Urinary bladder (tissue), 4 donors: ENCODE measurements around the gene RACGAP1. TPM values are rescaled to one million over a fixed set of nuclear protein-coding genes. Genes with fewer than 3 reads are reported as not detected.

ENCODE experiments used
- DNase-seq: peaks from one replicate; pipeline ENCODE4 v3.0.0-alpha.2; 2015; ENCODE audit errors: extremely low spot score
- H3K27ac ChIP-seq: one replicate; pipeline ENCODE4 v1.5.1; 2013; ENCODE audit warnings: low read depth, mild to moderate bottlenecking, moderate library complexity
- H3K36me3 ChIP-seq: one replicate; pipeline ENCODE4 v1.6.1; 2013; ENCODE audit warnings: mild to moderate bottlenecking, moderate library complexity; ENCODE audit not compliant: insufficient read depth
- H3K4me1 ChIP-seq: one replicate; pipeline ENCODE4 v1.6.1; 2013; ENCODE audit warnings: mild to moderate bottlenecking, moderate library complexity; ENCODE audit not compliant: insufficient read depth
- H3K4me3 ChIP-seq: one replicate; pipeline ENCODE4 v1.5.1; 2013; ENCODE audit warnings: low read depth, low read length
- WGBS: extraction: QIAGEN DNeasy Blood & Tissue Kit; methylation state at CpG from one replicate; pipeline ENCODE4 v1.1.7; 2013; 5-methylcytosine and 5-hydroxymethylcytosine counted together
- polyA plus RNA-seq: library from polyadenylated mRNA; stranded (reverse); fragments of 200-250 nt; gene quantifications from one replicate; pipeline ENCODE4 v1.2.3, GENCODE V29; 2013
- total RNA-seq: library from RNA; depleted of rRNA; stranded (reverse); fragments of >200 nt; gene quantifications from one replicate; pipeline ENCODE4 v1.2.3, GENCODE V29; 2014
- donor health status: healthy with polysubstance abuse.
- donor health status: healthy.

Gene RACGAP1
- total and polyA plus RNA-seq, 2 donors: 10.6 to 40.0 TPM

- 4% methylated on average over 8 of the region's 8 CpGs for WGBS
- H3K36me3 ChIP-seq: no peaks in the 10 kb centered on the region
- no peak overlapping the region for H3K4me3 ChIP-seq
- DNase-seq: no peak
- no peaks in the 10 kb centered on the region for H3K4me1 ChIP-seq
- no peak overlapping the region for H3K27ac ChIP-seq
These were observed 41.4 kb downstream of the RACGAP1 start for GRCh38 chr12:49983892-49984291.

GRCh38 chr12:49982246-49983087 lies 42.8 kb downstream of the RACGAP1 start:
- H3K4me3 ChIP-seq: no peak overlapping the region
- H3K4me1 ChIP-seq: no peaks in the 10 kb centered on the region
- no peak overlapping the region for H3K27ac ChIP-seq
- 70% methylated on average over 7 of the region's 7 CpGs for WGBS
- no peak for DNase-seq
- no peaks in the 10 kb centered on the region for H3K36me3 ChIP-seq

- H3K36me3 ChIP-seq: no peaks in the 10 kb centered on the region
- 88% methylated on average over 10 of the region's 10 CpGs for WGBS
- no peak overlapping the region for H3K4me3 ChIP-seq
- no peak for DNase-seq
- no peak overlapping the region for H3K27ac ChIP-seq
- H3K4me1 ChIP-seq: no peaks in the 10 kb centered on the region
These were observed 44.6 kb downstream of the RACGAP1 start for GRCh38 chr12:49980501-49981349.

GRCh38 chr12:49979791-49980190 lies 45.5 kb downstream of the RACGAP1 start:
- no peak for DNase-seq
- Histone ChIP-seq H3K27ac (no peak overlapping the region), H3K4me3 (no peak overlapping the region), H3K36me3 (no peaks in the 10 kb centered on the region), H3K4me1 (no peaks in the 10 kb centered on the region)
- 90% methylated on average over 3 of the region's 3 CpGs for WGBS

GRCh38 chr12:49979016-49979586 lies 46.2 kb downstream of the RACGAP1 start:
- 88% methylated on average over 10 of the region's 10 CpGs for WGBS
- Histone ChIP-seq H3K4me1 (no peaks in the 10 kb centered on the region), H3K27ac (no peak overlapping the region), H3K36me3 (no peaks in the 10 kb centered on the region), H3K4me3 (no peak overlapping the region)
- DNase-seq: peak; percentile 33

- DNase-seq: no peak
- Histone ChIP-seq H3K4me3 (no peak overlapping the region), H3K36me3 (no peaks in the 10 kb centered on the region), H3K4me1 (no peaks in the 10 kb centered on the region), H3K27ac (no peak overlapping the region)
- 85% methylated on average over 4 of the region's 4 CpGs for WGBS
These were observed 47.2 kb downstream of the RACGAP1 start for GRCh38 chr12:49978125-49978524.

- H3K4me1 ChIP-seq: no peaks in the 10 kb centered on the region
- no peak overlapping the region for H3K27ac ChIP-seq
- no peak overlapping the region for H3K4me3 ChIP-seq
- DNase-seq: no peak
- H3K36me3 ChIP-seq: no peaks in the 10 kb centered on the region
- 91% methylated on average over 2 of the region's 2 CpGs for WGBS
These were observed 48.7 kb downstream of the RACGAP1 start for GRCh38 chr12:49976557-49976956.

GRCh38 chr12:49975318-49975761 lies 50.0 kb downstream of the RACGAP1 start:
- WGBS: 48% methylated on average over 17 of the region's 17 CpGs
- H3K27ac ChIP-seq: no peak overlapping the region

GRCh38 chr12:49974677-49975317 lies 50.5 kb downstream of the RACGAP1 start:
- H3K36me3 ChIP-seq: no peaks in the 10 kb centered on the region
- DNase-seq: no peak
- no peaks in the 10 kb centered on the region for H3K4me1 ChIP-seq
- H3K27ac ChIP-seq: no peak overlapping the region
- WGBS: 36% methylated on average over 8 of the region's 8 CpGs
- no peak overlapping the region for H3K4me3 ChIP-seq

More at GRCh38 chr12:49975318-49975761, 50.0 kb downstream of the RACGAP1 start:
- Histone ChIP-seq H3K4me1 (no peaks in the 10 kb centered on the region), H3K4me3 (no peak overlapping the region), H3K36me3 (no peaks in the 10 kb centered on the region)
- DNase-seq: no peak

- DNase-seq: no peak
- H3K36me3 ChIP-seq: no peaks in the 10 kb centered on the region
- H3K4me1 ChIP-seq: no peaks in the 10 kb centered on the region
- H3K27ac ChIP-seq: no peak overlapping the region
- WGBS: 34% methylated on average over 15 of the region's 15 CpGs
- no peak overlapping the region for H3K4me3 ChIP-seq
These were observed 51.0 kb downstream of the RACGAP1 start for GRCh38 chr12:49974231-49974675.

- H3K27ac ChIP-seq: no peak overlapping the region
- no peak for DNase-seq
- no peaks in the 10 kb centered on the region for H3K36me3 ChIP-seq
- H3K4me1 ChIP-seq: no peaks in the 10 kb centered on the region
- 90% methylated on average over 19 of the region's 19 CpGs for WGBS
- no peak overlapping the region for H3K4me3 ChIP-seq
These were observed 51.9 kb downstream of the RACGAP1 start for GRCh38 chr12:49973361-49973830.

- Histone ChIP-seq H3K4me3 (no peak within 1 kb of the TSS), H3K36me3 (no peaks in the 10 kb centered on the region), H3K27ac (no peak within 1 kb of the TSS), H3K4me1 (no peaks in the 10 kb centered on the region)
- 90% methylated on average over 18 of the region's 18 CpGs for WGBS
- no peak for DNase-seq
These were observed 52.5 kb downstream of the RACGAP1 start, which contains the start of gene AQP6 for GRCh38 chr12:49972641-49973360. AQP6 (plus strand) TSS chr12:49972947; CDS start chr12:49973174, 227 bp downstream.
